Heart left ventricle (tissue), 16 donors: ENCODE data around the gene HSPA4L. TPM values are rescaled to one million over a fixed set of nuclear protein-coding genes. Genes with fewer than 3 reads are reported as not detected.

Experiments
- ATAC-seq, 4 donors: fragments of 200-7000 bp; cut with Tn5 transposase; one replicate each; pipeline ENCODE4 v1.9.1; 2020 to 2022; ENCODE audit warnings: moderate library complexity in 4 of 4, mild to moderate bottlenecking in 3 of 4, moderate number of reproducible peaks in 1 of 4
- DNase-seq, 5 donors: peaks; one replicate each; pipeline ENCODE4 v3.0.0-alpha.2; 2020
- H3K27ac ChIP-seq, 12 donors: fragments of 200-600 bp; sonication (generic) in 4 of 12; one replicate each; pipeline versions ENCODE4 v1.5.0 to v1.8.0; 2016 to 2022; ENCODE audit warnings: mild to moderate bottlenecking in 2 of 12
- H3K27me3 ChIP-seq, 9 donors: fragments of 200-600 bp; sonication (generic) in 2 of 9; one replicate each; pipeline versions ENCODE4 v1.5.1 to v1.8.0; 2016 to 2022; ENCODE audit warnings: mild to moderate bottlenecking in 3 of 9
- H3K36me3 ChIP-seq, 9 donors: fragments of 200-600 bp; sonication (generic) in 2 of 9; one replicate each; pipeline versions ENCODE4 v1.5.0 to v1.8.0; 2018 to 2022; ENCODE audit warnings: mild to moderate bottlenecking in 2 of 9
- H3K4me1 ChIP-seq, 12 donors: fragments of 200-600 bp; sonication (generic) in 4 of 12; one replicate each; pipeline versions ENCODE4 v1.5.0 to v1.8.0; 2016 to 2022; ENCODE audit warnings: mild to moderate bottlenecking in 3 of 12
- H3K4me3 ChIP-seq, 12 donors: fragments of 200-600 bp; sonication (generic) in 4 of 12; one replicate each; pipeline versions ENCODE4 v1.5.0 to v1.8.0; 2017 to 2022; ENCODE audit warnings: mild to moderate bottlenecking in 9 of 12, moderate library complexity in 4 of 12
- H3K9me3 ChIP-seq, 12 donors: fragments of 200-600 bp; sonication (generic) in 4 of 12; one replicate each; pipeline versions ENCODE4 v1.5.0 to v1.8.0; 2016 to 2022; ENCODE audit warnings: mild to moderate bottlenecking in 1 of 12
- POLR2A ChIP-seq, 2 donors: fragments of 450-650 bp; IDR thresholded peaks; one replicate each; pipeline ENCODE4 v1.6.1; 2017; ENCODE audit warnings: antibody characterized with exemption in 2 of 2, mild to moderate bottlenecking in 2 of 2, moderate library complexity in 2 of 2
- WGBS, 4 donors: extraction: QIAGEN DNeasy Blood & Tissue Kit in 2 of 4; methylation state at CpG; one replicate each; pipeline versions ENCODE4 v1.1.5 to v1.1.7; 2013 to 2018; 5-methylcytosine and 5-hydroxymethylcytosine counted together
- intact Hi-C, 10 donors: fragments of 100-400 bp; cut with DNase I; formaldehyde crosslinking; loops; one replicate each; pipeline versions ENCODE4 v1.11.1 to v1.14.2; 2022
- long read RNA-seq, 3 donors: library from polyadenylated mRNA; unstranded; transcript quantifications; one replicate each; pipeline ENCODE4 v2.0.0, GENCODE V29; 2020 to 2021
- polyA plus RNA-seq, 2 donors: library from polyadenylated mRNA; stranded (reverse); fragments of 200-250 nt; gene quantifications; one replicate each; pipeline ENCODE4 v1.2.3, GENCODE V29; 2013
- total RNA-seq, 9 donors: library from RNA; depleted of rRNA in 2 of 9; stranded (reverse); fragments of >200 nt in 2 of 9; fragmentation: NEBNext Ultra II Directional in 3 of 9; extraction: Animal tissue kit (Norgen Biotek cat#: 25700) in 3 of 9; gene quantifications; one replicate each; pipeline versions ENCODE4 v1.1.0 to v1.2.4, GENCODE V29; 2016 to 2023
- TF ChIP-seq, protein P1 (sequence below), 12 donors: fragments of 200-600 bp; sonication (generic) in 4 of 12; IDR thresholded peaks; one replicate each; pipeline versions ENCODE4 v1.5.0 to v1.8.0; 2018 to 2022; ENCODE audit warnings: antibody characterized with exemption in 12 of 12, mild to moderate bottlenecking in 5 of 12
- donor health status: ischemic (EF 13 %, LVEDD 7.1; RV severe dilation, severe dysfunction).
- donor health status: healthy with polysubstance abuse.
- donor health status: DM: no; HTN: yes; CAD: no.
- donor health status: DM: no; HTN: no; CAD: no.
- donor health status: ischemic (EF 25% LVEDD 6.9; RV normal size, moderate dysfunction).
- donor health status: ischemic (EF 25% LVEDD 5.7; RV mildly dilated, moderate dysfunction).
- donor health status: healthy.
- donor health status: DM: yes; HTN: yes; CAD: no.
- donor health status: ischemic (EF 35%, LVEDD 5.7; RV mildly dilated, moderate dysfunction).
- donor health status: nonischemic (EF 11% LVEDD 7.7; RV severe dilation, severe dysfunction).
- donor health status: DM: yes; HTN: yes; CAD: no.
- donor health status: PGD.
- donor health status: ischemic (EF 29% LVEDD 5.4; RV normal size, mild dysfunction).
- donor health status: nonischemic (EF 23%, LVEDD 6.1; RV moderate dilation, normal function).

The HSPA4L gene
- total RNA-seq (10 to 100 TPM in 6 of 9 donors, 1 to 10 TPM in 3; 6.4 to 22.9 (median 13.0) TPM), polyA plus RNA-seq (1 to 10 TPM; 1.3 to 5.7 TPM)
- long read RNA-seq, donor 1, full-length matches to known transcripts: 9 of 16 reads
- long read RNA-seq, donor 1, partial matches to known transcripts: 6 of 16 reads
- long read RNA-seq, donor 1, other reads (novel, unspliced or antisense): 1 of 16 reads
- long read RNA-seq, donor 2, full-length matches to known transcripts: 11 of 42 reads
- long read RNA-seq, donor 2, partial matches to known transcripts: 26 of 42 reads
- long read RNA-seq, donor 2, other reads (novel, unspliced or antisense): 5 of 42 reads
- long read RNA-seq, donor 3, full-length matches to known transcripts: 1 of 7 reads
- long read RNA-seq, donor 3, partial matches to known transcripts: 5 of 7 reads
- long read RNA-seq, donor 3, other reads (novel, unspliced or antisense): 1 of 7 reads

GRCh38 chr4:127782275-127783025 lies at the start of gene HSPA4L:
TSS of gene HSPA4L (plus strand) at chr4:127782322. CDS start at chr4:127782551, 229 bp downstream.
- intact Hi-C loops: loop anchor here in 7 of 10 donors (1.0 to 10.0 kb wide), 6 partner anchors 92 to 279 kb away; partner anchors contain the start of genes ABHD18 (in 4 of the 7), MFSD8 (in 4 of the 7), PLK4 (in 4 of the 7) and LARP1B (in 1 of the 7)
- WGBS, 4 donors: 0% methylated on average over 45 to 63 of the region's 63 CpGs

GRCh38 chr4:127732623-127733328 lies 49.3 kb upstream of the HSPA4L start:
- no peak for TF ChIP-seq POLR2A (IDR thresholded peaks at IDR 0.05)
- TF ChIP-seq, protein P1, sequence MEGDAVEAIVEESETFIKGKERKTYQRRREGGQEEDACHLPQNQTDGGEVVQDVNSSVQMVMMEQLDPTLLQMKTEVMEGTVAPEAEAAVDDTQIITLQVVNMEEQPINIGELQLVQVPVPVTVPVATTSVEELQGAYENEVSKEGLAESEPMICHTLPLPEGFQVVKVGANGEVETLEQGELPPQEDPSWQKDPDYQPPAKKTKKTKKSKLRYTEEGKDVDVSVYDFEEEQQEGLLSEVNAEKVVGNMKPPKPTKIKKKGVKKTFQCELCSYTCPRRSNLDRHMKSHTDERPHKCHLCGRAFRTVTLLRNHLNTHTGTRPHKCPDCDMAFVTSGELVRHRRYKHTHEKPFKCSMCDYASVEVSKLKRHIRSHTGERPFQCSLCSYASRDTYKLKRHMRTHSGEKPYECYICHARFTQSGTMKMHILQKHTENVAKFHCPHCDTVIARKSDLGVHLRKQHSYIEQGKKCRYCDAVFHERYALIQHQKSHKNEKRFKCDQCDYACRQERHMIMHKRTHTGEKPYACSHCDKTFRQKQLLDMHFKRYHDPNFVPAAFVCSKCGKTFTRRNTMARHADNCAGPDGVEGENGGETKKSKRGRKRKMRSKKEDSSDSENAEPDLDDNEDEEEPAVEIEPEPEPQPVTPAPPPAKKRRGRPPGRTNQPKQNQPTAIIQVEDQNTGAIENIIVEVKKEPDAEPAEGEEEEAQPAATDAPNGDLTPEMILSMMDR (IDR thresholded peaks at IDR 0.05): peak; percentile 26 to 71 (median 52)
- Histone ChIP-seq H3K27ac (no peak overlapping the region), H3K27me3 (peaks cover 0 to 5% (median 0%) of the 10 kb centered on the region in 9 donors), H3K4me1 (no peaks in the 10 kb centered on the region), H3K4me3 (no peak overlapping the region), H3K9me3 (no peaks in the 10 kb centered on the region), H3K36me3 (no peaks in the 10 kb centered on the region)
- no peak for DNase-seq
- peak in 1 of 4 donors; percentile 33 for ATAC-seq
- 19 to 32% (median 30%) methylated on average over 8 of the region's 8 CpGs for WGBS, 4 donors
- intact Hi-C loops: loop anchor here in 9 of 10 donors (1.0 to 5.0 kb wide), 6 partner anchors 123 to 130 kb away; no protein-coding TSS in a partner anchor

More at GRCh38 chr4:127782275-127783025, at the start of gene HSPA4L:
- TF ChIP-seq, protein P1 (IDR thresholded peaks at IDR 0.05): peak in 11 of 12 donors; percentile 14 to 59 (median 34)
- peak in 1 of 2 donors; percentile 74 for TF ChIP-seq POLR2A (IDR thresholded peaks at IDR 0.05)
- ATAC-seq: peak; percentile 52 to 95 (median 74)
- H3K27me3 ChIP-seq: peaks cover 0 to 26% (median 0%) of the 10 kb centered on the region in 9 donors
- peaks cover 0 to 20% (median 9%) of the 10 kb centered on the region in 12 donors for H3K4me1 ChIP-seq
- H3K27ac ChIP-seq: peak within 1 kb of the TSS in 11 of 12 donors; percentile 51 to 87 (median 76)
- DNase-seq: peak; percentile 51 to 66 (median 62)
- no peaks in the 10 kb centered on the region for H3K9me3 ChIP-seq
- H3K4me3 ChIP-seq: peak within 1 kb of the TSS; percentile 56 to 86 (median 70)
- H3K36me3 ChIP-seq: no peaks in the 10 kb centered on the region

- Histone ChIP-seq H3K4me1 (no peaks in the 10 kb centered on the region), H3K36me3 (no peaks in the 10 kb centered on the region), H3K27me3 (peaks cover 0 to 5% (median 0%) of the 10 kb centered on the region in 9 donors), H3K9me3 (no peaks in the 10 kb centered on the region), H3K4me3 (no peak overlapping the region), H3K27ac (no peak overlapping the region)
- DNase-seq (no peak), ATAC-seq (no peak)
- intact Hi-C loops: loop anchor here in 4 of 10 donors (5.0 kb wide), 2 partner anchors 128 to 133 kb away; no protein-coding TSS in a partner anchor
- TF ChIP-seq POLR2A (IDR thresholded peaks at IDR 0.05): no peak
- TF ChIP-seq, protein P1 (IDR thresholded peaks at IDR 0.05): no peak
- 88 to 93% (median 92%) methylated on average over 2 of the region's 2 CpGs for WGBS, 4 donors
Measured at GRCh38 chr4:127734976-127735375, 47.1 kb upstream of the HSPA4L start.
